ENCODE results near the gene IGFL1. TPM values are rescaled to one million over a fixed set of nuclear protein-coding genes. Genes with fewer than 3 reads are reported as not detected.
"Not testable (repeated sequence)": the region's sequence is repeated elsewhere in the genome, so short reads cannot be mapped to it uniquely, and the experiment has no call there.

IGFL1 gene
- total RNA-seq, 1 donor from 2014 or later, result not detected

- DNase-seq (ENCODE audit: low read depth), result no peak
Measured at GRCh38 chr19:46202426-46202825, 27.1 kb upstream of the IGFL1 start.

DNA sequence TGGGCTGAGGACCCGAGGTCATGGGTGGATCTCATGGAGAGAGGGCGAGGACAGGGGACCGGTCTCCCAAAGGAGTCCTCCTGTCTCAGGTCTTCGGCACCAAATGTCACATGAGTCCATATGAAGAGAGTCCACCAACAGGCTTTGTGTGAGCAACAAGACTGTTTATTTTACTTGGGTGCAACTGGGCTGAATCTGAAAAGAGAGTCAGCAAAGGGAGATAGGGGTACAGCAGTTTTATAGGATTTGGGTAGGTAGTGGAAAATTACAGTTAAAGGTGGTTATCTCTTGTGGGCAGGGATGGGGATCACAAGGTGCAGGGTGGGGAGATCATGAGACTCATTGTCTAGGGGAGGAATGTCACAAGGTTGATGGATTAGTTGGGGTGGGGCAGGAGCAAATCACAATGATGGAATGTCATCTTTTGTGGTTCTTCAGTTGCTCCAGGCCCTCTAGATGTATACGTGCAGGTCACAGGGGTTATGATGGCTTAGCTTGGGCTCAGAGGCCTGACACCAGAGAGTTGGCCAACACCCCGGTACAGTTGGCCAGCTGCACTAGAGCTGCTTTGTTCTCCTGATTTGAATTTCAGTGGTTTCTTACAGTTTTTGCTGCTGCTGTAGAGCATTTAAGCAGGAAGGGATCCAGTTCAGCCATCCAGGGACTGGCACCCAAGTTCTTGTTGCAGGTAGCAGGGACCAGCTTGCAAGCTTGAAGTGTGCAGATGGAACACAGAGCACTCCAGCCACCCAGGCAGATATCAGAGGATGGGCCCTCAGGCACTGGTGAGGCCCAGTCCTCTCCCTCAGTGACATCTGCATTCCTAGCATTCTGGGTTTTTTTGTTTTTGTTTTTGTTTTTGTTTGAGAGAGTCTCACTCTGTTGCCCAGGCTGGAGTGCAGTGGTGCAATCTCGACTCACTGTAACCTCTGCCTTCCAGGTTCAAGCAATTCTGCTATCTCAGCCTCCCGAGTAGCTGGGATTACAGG lies 26.4 kb upstream of the IGFL1 start:
- DNase-seq (ENCODE audit: low read depth), result no peak

DNA sequence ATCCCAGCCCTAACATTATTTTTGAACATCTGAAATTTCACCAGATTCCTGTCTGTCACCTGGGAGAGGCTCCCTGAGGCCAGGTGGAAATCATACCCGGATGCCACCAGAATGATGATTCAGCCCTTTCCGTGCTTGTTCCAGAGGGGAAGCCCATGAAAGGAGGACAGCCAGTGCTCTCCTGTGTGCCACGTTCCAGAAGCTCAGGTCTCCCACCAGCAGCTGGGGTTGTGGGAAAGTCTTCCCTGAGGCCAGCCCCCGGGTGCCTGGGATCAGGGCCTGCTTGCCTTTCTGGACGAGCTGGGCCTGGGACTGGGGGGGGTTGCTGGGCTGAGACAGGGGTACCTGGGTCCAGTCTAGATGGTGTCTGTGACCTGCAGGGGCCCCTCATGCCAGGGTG lies 25.5 kb upstream of the IGFL1 start:
- no peak for DNase-seq (ENCODE audit: low read depth)

- DNase-seq (ENCODE audit: low read depth), result no peak
Measured at GRCh38 chr19:46205183-46205984, 24.2 kb upstream of the IGFL1 start.

- no peak for DNase-seq (ENCODE audit: low read depth)
Measured at GRCh38 chr19:46206176-46206575, 23.4 kb upstream of the IGFL1 start.

GRCh38 chr19:46206682-46207081 lies 22.9 kb upstream of the IGFL1 start:
- DNase-seq (ENCODE audit: low read depth), result no peak

GRCh38 chr19:46207858-46208257 lies 21.7 kb upstream of the IGFL1 start:
- DNase-seq (ENCODE audit: low read depth), result not testable (repeated sequence)

DNA sequence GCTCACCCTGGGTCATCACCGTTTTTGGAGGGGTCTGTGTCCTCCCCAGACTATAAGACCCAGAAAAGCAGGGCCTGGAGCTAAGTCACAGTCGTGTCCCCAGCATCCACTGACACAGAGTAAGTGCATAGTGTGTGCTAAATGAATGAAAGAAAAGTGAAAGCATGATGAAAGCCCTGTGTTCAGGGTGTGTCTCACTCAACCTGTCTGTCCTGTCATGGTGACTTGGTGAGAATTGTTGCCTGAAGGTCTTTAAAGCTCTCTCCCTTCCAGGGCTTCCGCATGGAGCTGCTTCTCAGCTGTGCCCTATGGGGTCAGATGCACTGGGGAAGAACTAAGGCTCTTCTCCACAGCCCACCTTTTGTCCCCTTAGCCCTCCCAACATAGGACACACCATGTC lies 20.5 kb upstream of the IGFL1 start:
- DNase-seq (ENCODE audit: low read depth), result no peak

DNA sequence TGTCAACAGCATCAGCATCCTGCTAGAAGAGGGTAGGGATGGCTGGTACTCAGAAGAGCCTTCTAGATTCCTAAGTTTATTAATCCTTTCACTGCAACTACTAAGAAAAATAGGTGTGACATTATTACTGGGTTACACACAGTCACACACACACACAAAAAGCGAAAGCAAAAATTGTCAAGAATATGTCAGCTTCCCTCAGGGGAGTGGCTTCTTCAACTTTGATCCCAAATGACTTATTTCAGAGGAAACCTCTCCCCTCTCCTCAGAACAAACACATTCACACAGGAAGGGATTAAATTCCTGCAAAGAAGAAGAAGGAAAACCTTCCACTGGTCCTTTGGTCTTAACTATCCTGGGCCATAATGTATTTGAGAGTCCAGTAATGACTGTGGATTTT lies 20.1 kb upstream of the IGFL1 start:
- no peak for DNase-seq (ENCODE audit: low read depth)

DNA sequence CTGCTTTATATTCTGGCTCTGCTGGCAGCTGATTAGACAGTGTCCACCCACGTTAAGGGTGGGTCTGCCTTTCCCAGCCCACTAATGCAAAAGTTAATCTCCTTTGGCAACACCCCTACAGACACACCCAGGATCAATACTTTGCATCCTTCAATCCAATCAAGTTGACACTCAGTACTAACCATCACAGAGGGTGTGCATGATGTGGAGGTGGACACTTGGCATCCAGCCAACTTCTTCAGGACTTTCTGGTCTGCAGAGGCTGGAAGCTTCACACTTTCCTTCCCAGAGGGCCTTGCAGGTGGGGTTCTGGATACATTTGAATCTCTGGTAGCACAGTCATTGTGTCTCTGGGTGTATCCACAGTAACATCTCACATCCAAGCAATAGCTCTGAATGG lies 18.9 kb upstream of the IGFL1 start:
- DNase-seq (ENCODE audit: low read depth), result no peak

DNA sequence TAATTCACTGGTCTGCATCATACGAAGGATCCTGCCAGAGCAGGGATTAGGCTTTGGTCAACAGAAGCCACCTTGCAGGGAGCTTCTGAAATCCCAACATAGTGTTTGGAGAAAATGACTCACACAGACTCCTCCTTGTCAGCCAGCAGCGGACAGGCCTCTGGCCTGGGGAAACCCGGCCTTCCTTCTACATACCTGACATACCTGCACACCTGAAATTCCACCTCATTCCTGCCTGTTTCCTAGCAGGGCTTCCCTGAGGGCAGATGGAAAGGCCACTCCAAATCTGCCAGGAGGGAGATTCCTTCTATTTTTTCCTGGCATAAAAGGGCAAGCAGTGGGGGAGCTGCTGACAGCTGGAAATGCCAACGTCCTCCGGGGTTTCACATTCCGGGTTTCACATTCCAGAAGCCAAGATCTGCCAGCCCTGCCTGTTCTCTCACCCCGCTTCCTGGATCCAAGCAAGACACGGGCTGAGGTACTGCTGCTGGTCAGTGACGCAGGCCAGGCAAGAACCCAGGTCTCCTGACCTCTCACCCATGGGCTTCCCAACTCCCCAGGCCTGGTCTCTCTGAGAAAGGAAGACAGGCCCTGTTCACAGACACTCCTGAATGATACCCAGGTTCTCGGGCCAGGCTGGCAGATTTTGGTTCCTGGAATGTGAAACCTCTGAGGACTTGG lies 18.2 kb upstream of the IGFL1 start:
- peak; percentile 80 for DNase-seq (ENCODE audit: low read depth)

GRCh38 chr19:46212592-46212991 lies 16.9 kb upstream of the IGFL1 start:
- DNase-seq (ENCODE audit: low read depth), result not testable (repeated sequence)

GRCh38 chr19:46213156-46213555 lies 16.4 kb upstream of the IGFL1 start:
- no peak for DNase-seq (ENCODE audit: low read depth)

GRCh38 chr19:46213806-46214205 lies 15.7 kb upstream of the IGFL1 start:
- DNase-seq (ENCODE audit: low read depth), result no peak

- no peak for DNase-seq (ENCODE audit: low read depth)
Measured at GRCh38 chr19:46216612-46217011, 12.9 kb upstream of the IGFL1 start.

DNA sequence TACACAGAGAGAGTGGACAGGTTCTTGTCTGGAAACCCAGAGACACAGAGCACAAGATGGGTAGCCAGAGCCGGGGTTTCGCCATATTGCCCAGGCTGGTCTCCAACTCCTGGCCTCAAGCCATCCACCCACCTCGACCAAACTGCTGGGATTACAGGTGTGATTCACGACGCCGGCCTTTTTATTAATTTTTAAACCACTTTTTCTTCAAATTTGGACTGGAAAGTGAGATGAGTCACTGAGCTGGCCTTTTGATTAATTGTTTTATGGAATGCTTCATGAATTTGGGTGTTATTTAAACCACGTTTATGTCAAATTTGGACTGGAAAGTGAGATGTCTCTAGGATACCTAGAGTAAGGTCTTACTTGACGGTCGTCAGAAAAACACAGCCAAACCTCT lies 12.1 kb upstream of the IGFL1 start:
- no peak for DNase-seq (ENCODE audit: low read depth)

GRCh38 chr19:46218160-46218559 lies 11.4 kb upstream of the IGFL1 start:
- DNase-seq (ENCODE audit: low read depth), result peak; percentile 23

- DNase-seq (ENCODE audit: low read depth), result no peak
Measured at GRCh38 chr19:46220038-46220615, 9.4 kb upstream of the IGFL1 start.

- no peak for DNase-seq (ENCODE audit: low read depth)
Measured at GRCh38 chr19:46221152-46221551, 8.4 kb upstream of the IGFL1 start.

GRCh38 chr19:46221981-46222610 lies 7.4 kb upstream of the IGFL1 start:
- peak; percentile 50 for DNase-seq (ENCODE audit: low read depth)

DNA sequence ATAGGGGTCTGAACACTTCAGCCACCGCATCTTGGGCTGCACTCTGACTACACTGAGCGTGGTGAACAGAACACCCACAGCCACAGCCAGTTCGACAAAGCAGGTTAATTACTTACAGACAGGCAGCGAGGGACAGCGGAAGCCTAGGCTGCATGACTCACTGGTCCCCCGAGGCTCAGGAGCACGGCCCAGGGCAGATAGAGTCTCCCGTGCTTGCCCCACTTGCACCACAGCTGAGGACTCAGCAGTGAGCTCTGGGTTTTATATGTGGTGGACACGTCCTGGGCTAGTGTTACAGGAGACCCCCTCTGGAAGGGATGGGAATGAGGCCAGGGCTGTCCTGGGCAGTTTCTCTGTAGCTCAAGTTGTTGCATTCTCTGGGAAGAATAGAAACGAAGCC lies 5.8 kb upstream of the IGFL1 start:
- not testable (repeated sequence) for DNase-seq (ENCODE audit: low read depth)
